ENCODE results near the gene PSMC1.

Gene PSMC1

DNA sequence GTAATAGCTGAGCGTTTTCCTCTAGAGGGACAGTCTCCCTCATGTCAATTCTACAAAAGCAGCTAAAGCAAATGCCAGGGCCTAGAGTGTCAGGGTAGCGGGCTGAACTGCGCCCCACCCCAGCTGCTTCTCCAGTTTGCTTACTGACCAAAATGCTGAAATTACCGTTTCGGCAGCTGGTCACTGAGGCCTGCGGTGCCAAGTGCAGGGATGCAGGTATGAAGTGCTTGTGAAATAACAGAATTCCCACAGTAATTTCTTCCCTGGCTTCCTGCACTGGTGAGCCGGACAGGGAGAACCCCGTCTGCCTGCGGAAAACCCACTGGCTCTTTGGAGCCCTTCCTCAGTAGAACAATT, 19.1 kb downstream of the PSMC1 start:
- CTCF ChIA-PET = interaction anchor here (0.6 kb wide), 1 partner anchor 16 kb away, joined by 3 read pairs; no protein-coding TSS in a partner anchor
- H3K27ac ChIP-seq = peak overlapping the region; percentile 61
- no peak for DNase-seq (ENCODE audit: low spot score)
- POLR2A ChIA-PET (ENCODE audit: low non-redundant PET) = no interaction called here
- TF ChIP-seq, protein P1, sequence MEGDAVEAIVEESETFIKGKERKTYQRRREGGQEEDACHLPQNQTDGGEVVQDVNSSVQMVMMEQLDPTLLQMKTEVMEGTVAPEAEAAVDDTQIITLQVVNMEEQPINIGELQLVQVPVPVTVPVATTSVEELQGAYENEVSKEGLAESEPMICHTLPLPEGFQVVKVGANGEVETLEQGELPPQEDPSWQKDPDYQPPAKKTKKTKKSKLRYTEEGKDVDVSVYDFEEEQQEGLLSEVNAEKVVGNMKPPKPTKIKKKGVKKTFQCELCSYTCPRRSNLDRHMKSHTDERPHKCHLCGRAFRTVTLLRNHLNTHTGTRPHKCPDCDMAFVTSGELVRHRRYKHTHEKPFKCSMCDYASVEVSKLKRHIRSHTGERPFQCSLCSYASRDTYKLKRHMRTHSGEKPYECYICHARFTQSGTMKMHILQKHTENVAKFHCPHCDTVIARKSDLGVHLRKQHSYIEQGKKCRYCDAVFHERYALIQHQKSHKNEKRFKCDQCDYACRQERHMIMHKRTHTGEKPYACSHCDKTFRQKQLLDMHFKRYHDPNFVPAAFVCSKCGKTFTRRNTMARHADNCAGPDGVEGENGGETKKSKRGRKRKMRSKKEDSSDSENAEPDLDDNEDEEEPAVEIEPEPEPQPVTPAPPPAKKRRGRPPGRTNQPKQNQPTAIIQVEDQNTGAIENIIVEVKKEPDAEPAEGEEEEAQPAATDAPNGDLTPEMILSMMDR (conservative IDR thresholded peaks at IDR 0.05; ENCODE audit: low read depth) = no peak

DNA sequence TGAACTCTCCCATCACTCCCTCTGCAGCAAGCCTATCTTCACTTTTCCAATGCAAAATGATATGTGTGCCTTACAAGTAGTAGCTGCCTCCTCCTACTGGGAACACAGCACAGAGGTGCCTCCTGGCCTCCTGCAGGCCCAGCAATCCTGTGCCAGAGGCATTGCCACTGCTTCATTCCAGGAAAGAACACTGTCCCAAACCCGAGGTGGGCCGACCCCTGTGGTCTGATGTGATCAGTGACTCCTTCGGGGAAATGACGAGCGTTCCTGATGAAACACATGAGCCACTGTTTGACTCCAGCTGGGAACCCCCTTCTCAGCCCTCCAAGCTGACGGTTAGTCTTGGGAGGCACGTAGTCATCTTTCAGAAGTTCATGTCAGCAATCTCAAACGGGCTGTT, 19.5 kb downstream of the PSMC1 start:
- no peak for DNase-seq (ENCODE audit: low spot score)
- TF ChIP-seq, protein P1 (conservative IDR thresholded peaks at IDR 0.05; ENCODE audit: low read depth) = no peak
- POLR2A ChIA-PET (ENCODE audit: low non-redundant PET) = no interaction called here
- CTCF ChIA-PET = interaction anchor here (0.6 kb wide), 1 partner anchor 16 kb away, joined by 3 read pairs; no protein-coding TSS in a partner anchor
- H3K27ac ChIP-seq = peak overlapping the region; percentile 61

DNA sequence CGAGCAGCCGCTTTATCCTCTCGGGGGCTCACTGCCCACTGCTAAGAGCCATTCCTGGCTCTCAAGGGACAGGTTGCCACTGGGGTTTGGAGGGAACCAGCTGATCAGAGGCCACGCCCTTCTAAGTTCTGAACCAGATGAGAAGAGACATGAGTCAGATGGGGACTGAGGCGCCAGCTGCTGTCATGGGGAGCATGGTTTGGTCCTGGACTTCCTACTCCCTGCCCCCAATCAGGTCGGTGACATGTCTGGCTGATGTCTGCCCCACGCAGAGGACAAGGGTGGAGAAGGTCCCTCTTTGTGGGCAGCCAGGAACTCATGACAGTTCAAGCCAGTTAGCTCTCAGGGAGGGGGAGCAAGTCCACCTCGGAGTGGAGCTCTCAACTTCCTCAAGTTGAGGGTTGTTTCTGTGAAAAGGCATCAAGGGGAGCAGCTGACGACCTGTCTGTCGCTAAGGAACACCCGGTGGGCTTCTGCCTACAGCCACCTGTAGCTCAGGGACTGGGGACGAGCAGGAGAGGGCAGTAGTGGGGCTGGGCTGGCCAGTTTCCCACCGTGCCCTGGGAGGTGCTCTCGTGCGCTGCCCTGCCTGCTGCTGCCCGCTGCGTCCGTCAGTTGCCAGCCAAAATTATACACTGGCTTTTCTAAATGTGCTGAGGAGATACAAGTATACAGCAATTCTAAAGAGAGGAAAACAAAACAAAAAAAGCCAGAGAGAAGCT, 20.5 kb downstream of the PSMC1 start:
- DNase-seq (ENCODE audit: low spot score) = no peak
- ChIA-PET POLR2A (ENCODE audit: low non-redundant PET) (no interaction called here), CTCF (interaction anchor here (0.6 to 1.1 kb wide), 3 partner anchors 10 to 511 kb away, joined by 3 read pairs; no protein-coding TSS in a partner anchor)
- TF ChIP-seq, protein P1 (conservative IDR thresholded peaks at IDR 0.05; ENCODE audit: low read depth) = no peak
- peak overlapping the region; percentile 19; the same call in 1 of the 2 replicates for H3K27ac ChIP-seq

DNA sequence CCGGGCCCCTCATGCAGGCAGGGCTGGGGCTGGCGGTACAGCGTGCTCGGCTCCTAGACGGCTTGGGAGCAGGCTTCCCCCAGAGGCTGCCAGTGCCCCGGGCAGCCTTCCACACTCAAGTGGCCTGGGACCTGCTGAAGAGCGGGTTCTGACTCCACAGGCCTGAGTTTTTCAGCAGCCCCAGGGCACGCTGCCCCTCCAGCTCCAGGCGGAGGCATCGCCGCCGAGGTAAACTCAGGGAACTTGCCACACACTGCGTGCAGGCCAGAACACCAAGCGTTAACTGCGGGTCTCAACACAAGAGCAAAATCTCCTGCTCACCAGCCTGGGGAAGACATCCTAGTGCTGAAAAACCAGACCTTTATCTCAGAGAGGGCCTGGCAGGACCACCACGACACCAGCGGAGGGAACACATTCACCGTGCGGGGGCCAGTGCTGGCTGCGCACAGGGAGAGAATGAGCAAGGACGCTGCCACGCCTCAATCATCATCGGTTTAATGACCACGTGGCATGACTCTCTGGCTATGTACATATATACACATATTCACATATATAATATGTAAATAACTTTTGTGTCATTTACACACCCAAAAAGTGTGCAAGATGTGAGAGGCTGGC, 21.3 kb downstream of the PSMC1 start:
- DNase-seq (ENCODE audit: low spot score) = no peak
- POLR2A ChIA-PET (ENCODE audit: low non-redundant PET) = no interaction called here
- CTCF ChIA-PET = interaction anchor here (0.6 kb wide), 1 partner anchor 1698 kb away, joined by 3 read pairs; no protein-coding TSS in a partner anchor
- TF ChIP-seq, protein P1 (conservative IDR thresholded peaks at IDR 0.05; ENCODE audit: low read depth) = no peak
- H3K27ac ChIP-seq = 0 out of 2 replicates have a peak overlapping the region, but pooled peaks have one; percentile 19

DNA sequence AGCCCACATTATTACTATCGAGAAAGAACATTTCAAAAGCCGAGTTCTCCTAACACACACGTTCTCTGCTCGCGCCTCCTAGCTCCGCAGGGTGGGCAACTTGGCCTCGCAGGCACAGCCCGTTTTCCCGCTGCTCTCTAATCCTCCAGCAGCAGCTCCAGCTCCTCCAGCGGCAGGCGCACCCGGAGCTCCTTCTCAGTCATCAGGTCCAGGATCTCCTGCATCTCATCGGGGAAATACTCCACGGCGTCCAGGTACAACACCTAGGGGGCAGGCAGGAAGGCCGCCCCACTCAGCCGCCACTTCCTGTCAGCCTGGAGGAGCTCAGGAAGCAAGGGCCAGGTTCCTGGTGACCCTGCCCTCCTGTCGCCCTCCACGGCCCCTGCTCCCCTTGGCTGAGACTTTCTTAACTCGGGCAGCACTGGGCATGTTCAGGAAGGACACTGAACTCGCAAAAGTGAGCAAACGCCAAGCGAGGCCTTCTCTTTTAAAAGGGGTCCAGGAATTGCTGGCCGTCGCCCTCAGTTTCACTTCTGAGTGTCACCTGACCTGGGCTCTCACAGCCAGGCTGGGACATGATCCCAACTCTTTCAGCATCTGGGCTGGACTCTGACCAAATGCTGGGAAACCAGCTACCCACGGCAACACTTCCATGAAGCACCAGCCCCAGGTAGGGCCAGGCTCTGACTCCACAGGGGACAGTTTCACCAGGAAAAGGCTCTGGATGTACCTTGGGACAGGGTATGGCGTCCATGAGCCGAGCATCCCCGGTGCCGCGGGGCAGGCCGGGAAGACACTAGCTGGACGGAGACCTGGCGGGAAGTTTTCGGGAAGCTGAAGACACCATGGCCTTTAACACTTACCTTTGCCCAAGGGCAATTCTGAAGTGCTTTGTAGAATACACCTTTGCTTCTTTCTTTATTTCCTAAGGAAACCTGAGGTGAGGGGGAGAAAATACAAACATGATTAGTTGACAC, 22.1 kb downstream of the PSMC1 start:
- POLR2A ChIA-PET (ENCODE audit: low non-redundant PET) = no interaction called here
- no peak for DNase-seq (ENCODE audit: low spot score)
- no peak overlapping the region for H3K27ac ChIP-seq
- TF ChIP-seq, protein P1 (conservative IDR thresholded peaks at IDR 0.05; ENCODE audit: low read depth) = no peak
- CTCF ChIA-PET = interaction anchor here (0.6 kb wide), 1 partner anchor 1697 kb away, joined by 3 read pairs; no protein-coding TSS in a partner anchor

DNA sequence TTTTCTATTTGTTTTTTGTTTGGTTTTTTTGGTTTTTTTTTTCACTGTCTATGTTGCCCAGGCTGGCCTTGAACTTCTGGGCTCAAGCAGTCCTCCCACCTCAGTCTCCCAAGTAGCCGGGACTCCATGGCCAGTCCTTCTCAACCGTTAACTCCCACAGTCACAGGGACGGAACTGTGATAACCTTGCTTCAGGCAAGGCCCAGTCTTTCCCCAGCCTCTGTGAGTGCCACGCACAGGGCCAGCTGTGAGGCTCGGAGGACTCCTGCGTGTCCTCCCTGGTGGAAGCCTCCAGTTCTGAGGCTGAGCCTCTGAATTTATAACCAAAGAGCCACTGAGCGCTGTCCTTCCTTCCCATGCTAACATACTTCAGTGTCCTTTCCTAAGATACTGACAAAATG, 23.7 kb downstream of the PSMC1 start:
- CTCF ChIA-PET = interaction anchor here (1.8 kb wide), 1 partner anchor 9 kb away, joined by 6 read pairs; no protein-coding TSS in a partner anchor
- POLR2A ChIA-PET (ENCODE audit: low non-redundant PET) = no interaction called here
- no peak overlapping the region for H3K27ac ChIP-seq
- DNase-seq (ENCODE audit: low spot score) = no peak
- TF ChIP-seq, protein P1 (conservative IDR thresholded peaks at IDR 0.05; ENCODE audit: low read depth) = no peak
